LNCaP clone FGC (cell line): ENCODE measurements around the gene ACCSL.

Experiments used
- DNase-seq: peaks from one replicate; pipeline ENCODE4 v3.0.0-alpha.2; 2011; ENCODE audit warnings: low read depth
- H3K4me3 ChIP-seq: 2 replicates; pipeline ENCODE4 v1.5.1; 2011; ENCODE audit warnings: mild to moderate bottlenecking, low read depth, low read length, control low read depth
- TF ChIP-seq, protein P1 (sequence below): IDR thresholded peaks from 2 replicates; pipeline ENCODE4 v1.5.1; 2012; ENCODE audit warnings: mild to moderate bottlenecking; ENCODE audit not compliant: control insufficient read depth, insufficient read depth; ENCODE audit errors: extremely low read depth

ACCSL gene

DNA sequence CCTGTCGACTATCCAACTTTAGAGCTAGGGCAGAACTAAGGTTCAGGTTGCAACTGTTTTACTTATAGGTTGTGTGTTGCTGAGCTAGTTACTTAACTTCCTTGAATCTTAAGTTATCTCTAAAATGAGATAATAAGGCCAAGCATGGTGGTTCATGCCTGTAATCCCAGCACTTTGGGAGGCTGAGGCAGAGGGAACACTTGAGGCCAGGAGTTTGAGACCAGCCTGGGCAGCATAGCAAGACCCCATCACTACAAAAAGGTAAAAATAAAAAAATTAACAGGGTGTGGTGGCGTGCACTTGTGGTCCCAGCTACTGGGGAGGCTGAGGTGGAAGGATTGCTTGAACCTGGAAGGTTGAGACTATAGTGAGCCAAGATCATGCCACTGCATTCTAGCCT is 20.4 kb downstream of the ACCSL start:
- H3K4me3 ChIP-seq = no peak overlapping the region
- TF ChIP-seq, protein P1, sequence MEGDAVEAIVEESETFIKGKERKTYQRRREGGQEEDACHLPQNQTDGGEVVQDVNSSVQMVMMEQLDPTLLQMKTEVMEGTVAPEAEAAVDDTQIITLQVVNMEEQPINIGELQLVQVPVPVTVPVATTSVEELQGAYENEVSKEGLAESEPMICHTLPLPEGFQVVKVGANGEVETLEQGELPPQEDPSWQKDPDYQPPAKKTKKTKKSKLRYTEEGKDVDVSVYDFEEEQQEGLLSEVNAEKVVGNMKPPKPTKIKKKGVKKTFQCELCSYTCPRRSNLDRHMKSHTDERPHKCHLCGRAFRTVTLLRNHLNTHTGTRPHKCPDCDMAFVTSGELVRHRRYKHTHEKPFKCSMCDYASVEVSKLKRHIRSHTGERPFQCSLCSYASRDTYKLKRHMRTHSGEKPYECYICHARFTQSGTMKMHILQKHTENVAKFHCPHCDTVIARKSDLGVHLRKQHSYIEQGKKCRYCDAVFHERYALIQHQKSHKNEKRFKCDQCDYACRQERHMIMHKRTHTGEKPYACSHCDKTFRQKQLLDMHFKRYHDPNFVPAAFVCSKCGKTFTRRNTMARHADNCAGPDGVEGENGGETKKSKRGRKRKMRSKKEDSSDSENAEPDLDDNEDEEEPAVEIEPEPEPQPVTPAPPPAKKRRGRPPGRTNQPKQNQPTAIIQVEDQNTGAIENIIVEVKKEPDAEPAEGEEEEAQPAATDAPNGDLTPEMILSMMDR = no peak
- DNase-seq = no peak

DNA sequence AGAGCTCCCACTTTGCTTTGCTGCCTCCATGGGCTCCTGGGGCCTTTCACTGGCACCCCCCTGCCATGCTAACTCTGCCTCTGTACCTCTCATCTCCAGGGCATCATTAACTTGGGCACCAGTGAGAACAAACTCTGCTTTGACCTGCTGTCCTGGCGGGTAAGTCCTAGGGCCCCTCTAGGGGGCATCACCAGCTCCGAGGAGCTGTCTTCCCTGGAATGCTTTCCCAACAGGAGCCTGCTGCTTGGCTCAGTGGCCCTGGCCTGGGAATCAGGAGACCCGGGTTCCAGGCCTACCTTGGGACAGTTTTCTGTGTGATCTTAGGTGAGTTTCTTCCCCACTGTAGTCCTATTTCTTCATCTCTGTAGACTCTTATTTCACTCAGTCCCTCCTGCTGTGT is 23.4 kb downstream of the ACCSL start:
- no peak overlapping the region for H3K4me3 ChIP-seq
- DNase-seq = no peak
- TF ChIP-seq, protein P1 = no peak

DNA sequence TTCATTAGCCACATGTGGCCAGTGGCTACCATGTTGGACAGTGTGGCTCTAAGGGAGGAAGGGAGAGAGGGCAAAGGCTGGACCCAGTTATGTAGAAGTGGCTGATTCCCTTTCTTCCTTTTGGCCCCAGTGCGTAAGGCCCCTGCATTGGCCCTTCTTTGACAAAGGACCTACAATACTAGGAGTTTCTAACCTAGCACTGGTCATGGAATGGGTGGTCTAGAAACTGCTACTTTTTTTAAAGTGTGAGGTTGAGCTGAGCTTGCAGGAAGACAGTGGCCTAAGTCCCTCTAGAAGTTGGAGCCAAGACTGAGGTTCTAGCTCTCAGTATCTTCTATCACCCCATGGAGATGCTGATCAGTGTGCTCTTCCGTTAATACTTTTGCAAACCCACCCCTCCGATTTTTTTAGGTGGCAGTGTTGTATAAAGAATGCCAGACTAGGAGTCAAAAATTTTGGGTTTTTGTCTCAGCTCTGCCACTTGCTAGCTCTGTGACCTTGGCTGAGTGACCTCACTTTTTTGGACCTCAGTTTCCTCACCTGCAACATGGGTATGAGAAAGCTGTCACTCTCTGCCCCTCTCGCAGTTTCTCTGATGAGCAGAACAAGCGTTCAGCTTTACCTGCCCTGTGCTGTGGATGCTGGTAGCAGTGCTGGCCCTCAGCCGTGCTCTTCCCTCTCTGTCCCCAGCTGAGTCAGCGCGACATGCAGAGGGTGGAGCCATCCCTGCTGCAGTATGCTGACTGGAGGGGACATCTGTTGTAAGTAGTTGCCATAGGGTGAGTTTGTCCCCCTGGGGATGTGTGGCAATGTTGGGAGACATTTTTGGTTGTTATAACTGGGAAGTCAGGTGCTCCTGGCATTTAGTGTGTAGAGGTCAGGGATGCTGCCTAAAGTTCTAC is 25.2 kb downstream of the ACCSL start:
- no peak overlapping the region for H3K4me3 ChIP-seq
- TF ChIP-seq, protein P1 = no peak
- DNase-seq = no peak

DNA sequence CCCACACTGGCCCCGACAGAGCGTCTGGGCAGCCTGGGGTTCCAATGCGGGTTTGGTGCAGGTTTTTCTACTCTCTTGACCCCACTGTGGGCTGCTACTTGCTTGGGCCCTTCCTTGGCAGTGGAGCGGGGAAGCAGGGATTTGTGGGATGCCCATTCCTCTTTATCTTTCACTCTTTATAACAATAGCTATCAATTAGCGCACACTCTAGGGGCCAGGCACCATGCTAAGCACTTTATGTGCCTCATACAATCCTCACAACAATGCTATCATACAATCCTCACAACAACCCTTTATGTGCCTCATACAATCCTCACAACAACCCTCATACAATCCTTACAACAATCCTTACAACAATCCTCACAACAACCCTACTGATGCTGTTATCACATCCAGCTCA is 31.0 kb downstream of the ACCSL start:
- TF ChIP-seq, protein P1 = no peak
- no peak for DNase-seq
- H3K4me3 ChIP-seq = no peak overlapping the region

DNA sequence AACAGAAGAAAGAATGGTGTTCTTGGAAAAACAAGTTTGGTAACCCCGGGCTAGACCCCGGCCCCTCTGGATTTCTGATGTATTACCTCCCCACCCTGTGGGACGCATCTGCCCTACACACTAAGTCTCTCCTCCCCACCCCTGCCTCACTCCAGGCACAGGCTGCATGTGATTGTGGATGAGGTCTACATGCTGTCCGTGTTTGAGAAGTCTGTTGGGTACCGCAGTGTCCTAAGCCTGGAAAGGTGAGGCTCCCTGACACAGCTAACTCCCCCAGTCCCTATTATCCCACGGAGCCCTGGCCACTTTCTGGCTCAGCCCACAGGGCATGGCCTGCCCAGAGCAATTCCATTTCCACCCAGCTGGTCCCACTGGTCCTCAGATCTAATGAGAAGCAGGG is 31.6 kb downstream of the ACCSL start:
- no peak for DNase-seq
- no peak overlapping the region for H3K4me3 ChIP-seq
- TF ChIP-seq, protein P1 = no peak

DNA sequence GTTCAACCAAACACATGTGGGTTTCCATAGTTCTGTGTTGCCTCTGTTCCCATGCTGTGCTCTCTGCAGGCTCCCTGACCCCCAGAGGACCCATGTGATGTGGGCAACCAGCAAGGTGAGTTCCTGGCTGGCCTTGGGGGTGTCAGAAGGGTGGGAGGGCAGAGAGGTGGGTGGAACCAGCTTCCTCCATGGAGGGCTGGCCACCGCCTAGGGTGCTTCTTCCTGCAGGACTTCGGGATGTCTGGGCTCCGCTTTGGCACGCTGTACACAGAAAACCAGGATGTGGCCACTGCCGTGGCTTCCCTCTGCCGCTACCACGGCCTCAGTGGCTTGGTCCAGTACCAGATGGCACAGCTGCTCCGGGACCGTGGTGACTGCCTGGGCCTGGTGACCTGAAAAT is 33.2 kb downstream of the ACCSL start:
- no peak overlapping the region for H3K4me3 ChIP-seq
- no peak for DNase-seq
- TF ChIP-seq, protein P1 = no peak

DNA sequence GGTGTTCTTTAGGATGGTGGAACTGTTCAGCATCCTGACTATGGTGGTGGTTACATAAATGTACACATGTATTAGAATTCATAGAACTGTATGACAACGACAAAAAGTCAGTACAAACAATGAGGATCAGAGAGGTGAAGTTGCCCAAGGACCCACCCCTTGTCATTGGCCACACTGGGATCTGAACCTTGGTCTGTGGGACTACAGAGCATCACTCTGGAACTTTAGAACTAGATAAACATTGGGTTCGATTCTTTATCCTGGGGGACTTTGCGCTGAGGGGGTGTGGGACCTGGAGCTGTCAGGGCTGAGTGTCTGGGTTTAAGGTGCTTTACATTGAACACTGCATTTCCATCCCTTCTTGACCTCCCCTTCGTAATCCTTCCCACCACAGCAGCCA is 34.9 kb downstream of the ACCSL start:
- DNase-seq = no peak
- TF ChIP-seq, protein P1 = no peak
- H3K4me3 ChIP-seq = no peak overlapping the region
